H9 (cell line): Measurements from ENCODE around the gene MARK2. TPM values are rescaled to one million over a fixed set of nuclear protein-coding genes. Genes with fewer than 3 reads are reported as not detected.

Experiments
- DNase-seq: peaks from one replicate; pipeline ENCODE4 v3.0.0-alpha.2; 2017
- H2AFZ ChIP-seq: one replicate; pipeline ENCODE4 v1.6.1; 2013; ENCODE audit warnings: mild to moderate bottlenecking, low read length, control low read depth, moderate library complexity
- H2AK5ac ChIP-seq: 2 replicates; pipeline ENCODE4 v1.6.1; 2013; ENCODE audit warnings: low read length, control low read depth, mixed read lengths; ENCODE audit not compliant: insufficient read length
- H2BK120ac ChIP-seq: one replicate; pipeline ENCODE4 v1.6.1; 2013; ENCODE audit warnings: low read depth, mild to moderate bottlenecking, low read length, control low read depth, inconsistent platforms; ENCODE audit not compliant: poor library complexity, severe bottlenecking
- H2BK12ac ChIP-seq: 2 replicates; pipeline ENCODE4 v1.6.1; 2013; ENCODE audit warnings: low read length, control low read depth, mixed read lengths, low read depth; ENCODE audit not compliant: insufficient read length
- H2BK15ac ChIP-seq: 2 replicates; pipeline ENCODE4 v1.6.1; 2013; ENCODE audit warnings: low read depth, low read length, control low read depth
- H2BK20ac ChIP-seq: one replicate; pipeline ENCODE4 v1.6.1; 2013; ENCODE audit warnings: low read depth, mild to moderate bottlenecking, low read length, control low read depth, inconsistent platforms; ENCODE audit not compliant: poor library complexity, severe bottlenecking
- H2BK5ac ChIP-seq: 2 replicates; pipeline ENCODE4 v1.6.1; 2013; ENCODE audit warnings: low read length, control low read depth, mixed read lengths; ENCODE audit not compliant: insufficient read length
- H3K14ac ChIP-seq: 2 replicates; pipeline ENCODE4 v1.6.1; 2013; ENCODE audit warnings: low read length, control low read depth; ENCODE audit not compliant: insufficient read depth
- H3K18ac ChIP-seq: 2 replicates; pipeline ENCODE4 v1.6.1; 2013; ENCODE audit warnings: low read depth, mild to moderate bottlenecking, mixed read lengths, low read length, control low read depth; ENCODE audit not compliant: insufficient read length
- H3K23ac ChIP-seq: 2 replicates; pipeline ENCODE4 v1.6.1; 2013; ENCODE audit warnings: low read length, control low read depth, mixed read lengths, low read depth; ENCODE audit not compliant: insufficient read length
- H3K23me2 ChIP-seq: 2 replicates; pipeline ENCODE4 v1.6.1; 2013; ENCODE audit warnings: low read depth, mild to moderate bottlenecking, mixed read lengths, low read length, control low read depth; ENCODE audit not compliant: insufficient read length, poor library complexity, severe bottlenecking
- H3K27ac ChIP-seq: 2 replicates; pipeline ENCODE4 v1.5.1; 2013; ENCODE audit warnings: low read length, control low read depth, mixed read lengths, low read depth; ENCODE audit not compliant: insufficient read length
- H3K27me3 ChIP-seq: 2 replicates; pipeline ENCODE4 v1.6.1; 2013; ENCODE audit warnings: low read length, control low read depth, inconsistent platforms; ENCODE audit not compliant: insufficient read depth
- H3K4ac ChIP-seq: 2 replicates; pipeline ENCODE4 v1.6.1; 2013; ENCODE audit warnings: low read depth, mild to moderate bottlenecking, control low read depth, inconsistent platforms, low read length, moderate library complexity
- H3K4me1 ChIP-seq: 2 replicates; pipeline ENCODE4 v1.6.1; 2013; ENCODE audit warnings: low read length, control low read depth, inconsistent platforms; ENCODE audit not compliant: insufficient read depth
- H3K4me2 ChIP-seq: 2 replicates; pipeline ENCODE4 v1.6.1; 2013; ENCODE audit warnings: low read length, control low read depth, mixed read lengths; ENCODE audit not compliant: insufficient read length, insufficient read depth
- H3K56ac ChIP-seq: 2 replicates; pipeline ENCODE4 v1.6.1; 2013; ENCODE audit warnings: low read depth, mild to moderate bottlenecking, mixed read lengths, low read length, control low read depth; ENCODE audit not compliant: insufficient read length
- H3K79me1 ChIP-seq: 2 replicates; pipeline ENCODE4 v1.6.1; 2013; ENCODE audit warnings: low read depth, mild to moderate bottlenecking, moderate library complexity, low read length, control low read depth, inconsistent platforms; ENCODE audit not compliant: insufficient read depth, poor library complexity, severe bottlenecking
- H3K79me2 ChIP-seq: 2 replicates; pipeline ENCODE4 v1.6.1; 2013; ENCODE audit warnings: low read length, control low read depth, inconsistent platforms; ENCODE audit not compliant: insufficient read depth
- H3K9ac ChIP-seq: 2 replicates; pipeline ENCODE4 v1.6.1; 2013; ENCODE audit warnings: low read length, control low read depth, mixed read lengths; ENCODE audit not compliant: insufficient read length; ENCODE audit errors: extremely low read depth
- H3K9me3 ChIP-seq: one replicate; pipeline ENCODE4 v1.6.1; 2013; ENCODE audit warnings: low read depth, low read length, inconsistent platforms; ENCODE audit not compliant: control insufficient read depth
- H3T11ph ChIP-seq: one replicate; pipeline ENCODE4 v1.6.1; 2013; ENCODE audit warnings: mild to moderate bottlenecking, low read length, control low read depth, inconsistent platforms
- H4K20me1 ChIP-seq: one replicate; pipeline ENCODE4 v1.6.1; 2013; ENCODE audit not compliant: control insufficient read depth, insufficient read length, insufficient read depth
- H4K5ac ChIP-seq: 2 replicates; pipeline ENCODE4 v1.6.1; 2013; ENCODE audit warnings: low read depth, mild to moderate bottlenecking, mixed read lengths, low read length, control low read depth; ENCODE audit not compliant: insufficient read length
- H4K8ac ChIP-seq: replicated peaks from 2 replicates; pipeline ENCODE4 v1.6.1; 2013; ENCODE audit warnings: low read length, control low read depth, mixed read lengths, low read depth; ENCODE audit not compliant: insufficient read length
- H4K91ac ChIP-seq: 2 replicates; pipeline ENCODE4 v1.6.1; 2013; ENCODE audit warnings: low read depth, mild to moderate bottlenecking, moderate library complexity, mixed read lengths, low read length, control low read depth; ENCODE audit not compliant: insufficient read length
- H3K27ac Mint-ChIP-seq, 3 experiments: 2 replicates in 2 of 3; 3 replicates in 1 of 3; pipeline ENCODE4 v1.8.0; 2020 to 2021; ENCODE audit warnings: mixed read lengths in 3 of 3, mild to moderate bottlenecking in 1 of 3, moderate library complexity in 1 of 3
- H3K27me3 Mint-ChIP-seq: 2 replicates; pipeline ENCODE4 v1.8.0; 2021; ENCODE audit warnings: low read depth, mild to moderate bottlenecking, moderate library complexity, mixed read lengths
- H3K36me3 Mint-ChIP-seq, 3 experiments: 2 replicates in 2 of 3; 3 replicates in 1 of 3; pipeline ENCODE4 v1.8.0; 2020 to 2021; ENCODE audit warnings: low read depth in 3 of 3, mixed read lengths in 3 of 3; ENCODE audit not compliant: insufficient read depth in 1 of 3
- H3K4me1 Mint-ChIP-seq, 2 experiments: 2 replicates each; pipeline ENCODE4 v1.8.0; 2020; ENCODE audit warnings: mixed read lengths in 2 of 2
- H3K4me3 Mint-ChIP-seq, 2 experiments: 2 replicates in 1 of 2; 3 replicates in 1 of 2; pipeline ENCODE4 v1.8.0; 2020 to 2021; ENCODE audit warnings: mild to moderate bottlenecking in 2 of 2, mixed read lengths in 2 of 2, moderate library complexity in 1 of 2
- H3K9me3 Mint-ChIP-seq, 2 experiments: 2 replicates in 1 of 2; 3 replicates in 1 of 2; pipeline ENCODE4 v1.8.0; 2020; ENCODE audit warnings: mild to moderate bottlenecking in 2 of 2, mixed read lengths in 2 of 2, moderate library complexity in 1 of 2
- CTCF ChIP-seq: fragments of 200-600 bp; sonication (generic); conservative IDR thresholded peaks from 3 replicates; pipeline ENCODE4 v1.8.0; 2021; ENCODE audit warnings: antibody characterized with exemption, mild to moderate bottlenecking
- WGBS: extraction: QIAGEN DNeasy Blood & Tissue Kit; methylation state at CpG from one replicate; pipeline ENCODE4 v1.1.7; 2013; ENCODE audit warnings: missing lambda C conversion rate, low lambda C conversion rate, mixed read lengths; ENCODE audit not compliant: insufficient read length; ENCODE audit errors: extremely low coverage; 5-methylcytosine and 5-hydroxymethylcytosine counted together
- total RNA-seq: library from RNA; stranded (reverse); gene quantifications from 2 replicates; pipeline ENCODE4 v1.2.1, GENCODE V29; 2021

MARK2 gene
- total RNA-seq, 1 experiment from 2014 or later = 45.7 TPM

DNA sequence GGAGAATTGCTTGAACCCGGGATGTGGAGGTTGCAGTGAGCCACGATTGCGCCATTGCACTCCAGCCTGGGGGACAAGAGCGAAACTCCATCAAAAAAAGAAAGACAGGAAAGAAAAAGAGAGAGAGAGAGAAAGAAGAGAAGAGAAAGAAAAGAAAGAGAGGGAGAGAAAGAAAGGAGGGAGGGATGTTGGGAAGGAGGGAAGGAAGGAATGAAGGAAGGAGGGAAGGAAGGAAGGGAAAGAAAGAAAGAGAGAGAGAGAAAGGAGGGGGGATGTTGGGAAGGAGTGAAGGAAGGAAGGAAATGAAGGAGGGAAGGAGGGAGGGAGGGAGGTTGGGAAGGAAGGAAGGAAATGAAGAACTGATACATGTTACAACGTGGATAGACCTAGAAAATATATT is 38.0 kb upstream of the MARK2 start:
- no peak overlapping the region for H2BK120ac ChIP-seq
- H2BK15ac ChIP-seq = no peak overlapping the region
- no peaks in the 10 kb centered on the region for H3K23me2 ChIP-seq
- no peaks in the 10 kb centered on the region for H4K20me1 ChIP-seq
- no peak overlapping the region for H3K18ac ChIP-seq
- H3K79me1 ChIP-seq = no peaks in the 10 kb centered on the region
- H3T11ph ChIP-seq = no peak overlapping the region
- TF ChIP-seq CTCF = no peak
- H2BK20ac ChIP-seq = no peak overlapping the region
- H3K14ac ChIP-seq = no peak overlapping the region
- no peak overlapping the region for H3K4me2 ChIP-seq
- WGBS = no CpG with 5 or more reads among the region's 5 CpGs
- Mint-ChIP-seq H3K9me3 (peaks cover 4 to 10% of the 10 kb centered on the region in 2 experiments; a peak in 4 of 5 replicates), H3K4me3 (no peak overlapping the region), H3K27ac (no peak overlapping the region), H3K4me1 (peaks cover 0 to 4% of the 10 kb centered on the region in 2 experiments; a peak in 1 of 4 replicates), H3K36me3 (peaks cover 0 to 3% (median 3%) of the 10 kb centered on the region in 3 experiments; a peak in 2 of 7 replicates), H3K27me3 (no peaks in the 10 kb centered on the region)
- H3K9ac ChIP-seq = no peak overlapping the region
- no peaks in the 10 kb centered on the region for H3K4me1 ChIP-seq
- no peak overlapping the region for H4K91ac ChIP-seq
- H3K79me2 ChIP-seq = no peaks in the 10 kb centered on the region
- no peak overlapping the region for H3K23ac ChIP-seq
- no peak overlapping the region for H4K8ac ChIP-seq
- no peak for DNase-seq
- no peak overlapping the region for H3K27ac ChIP-seq
- H2AK5ac ChIP-seq = no peak overlapping the region
- no peak overlapping the region for H2BK12ac ChIP-seq
- no peak overlapping the region for H2AFZ ChIP-seq
- no peak overlapping the region for H2BK5ac ChIP-seq
- no peak overlapping the region for H4K5ac ChIP-seq
- H3K9me3 ChIP-seq = no peaks in the 10 kb centered on the region
- no peak overlapping the region for H3K4ac ChIP-seq
- no peaks in the 10 kb centered on the region for H3K27me3 ChIP-seq
- H3K56ac ChIP-seq = no peak overlapping the region
